Ascending aorta (tissue), 2 donors: ENCODE data around the gene CHMP6. TPM values are rescaled to one million over a fixed set of nuclear protein-coding genes. Genes with fewer than 3 reads are reported as not detected.

Experiments
- DNase-seq, 2 donors: peaks; one replicate each; pipeline ENCODE4 v3.0.0-alpha.2; 2019; ENCODE audit warnings: low spot score in 2 of 2
- H3K27ac ChIP-seq, 2 donors: fragments of 200-600 bp; sonication (generic); one replicate each; pipeline ENCODE4 v1.5.1; 2016 to 2017; ENCODE audit warnings: mild to moderate bottlenecking in 1 of 2
- H3K27me3 ChIP-seq: fragments of 200-600 bp; sonication (generic); one replicate; pipeline ENCODE4 v1.5.1; 2017
- H3K36me3 ChIP-seq, 2 donors: fragments of 200-600 bp; sonication (generic); one replicate each; pipeline ENCODE4 v1.5.1; 2016
- H3K4me1 ChIP-seq, 2 donors: fragments of 200-600 bp; sonication (generic); one replicate each; pipeline ENCODE4 v1.5.1; 2016 to 2017; ENCODE audit warnings: mild to moderate bottlenecking in 1 of 2
- H3K4me3 ChIP-seq, 2 donors: fragments of 200-600 bp; sonication (generic); one replicate each; pipeline ENCODE4 v1.5.1; 2016 to 2017; ENCODE audit warnings: mild to moderate bottlenecking in 1 of 2
- H3K9me3 ChIP-seq, 2 donors: fragments of 200-600 bp; sonication (generic); one replicate each; pipeline ENCODE4 v1.5.1; 2016
- CTCF ChIP-seq, 3 experiments: fragments of 200-600 bp in 2 of 3; fragments of 450-650 bp in 1 of 3; sonication (generic) in 2 of 3; IDR thresholded peaks; one replicate each; pipeline ENCODE4 v1.5.1; 2016 to 2019; ENCODE audit warnings: antibody characterized with exemption in 3 of 3, mild to moderate bottlenecking in 1 of 3, moderate library complexity in 1 of 3
- intact Hi-C: fragments of 100-400 bp; cut with DNase I; formaldehyde crosslinking; loops from one replicate; pipeline ENCODE4 v1.15.1; 2023
- total RNA-seq: library from RNA; depleted of rRNA; stranded (reverse); fragments of >200 nt; gene quantifications from one replicate; pipeline ENCODE4 v1.1.0, GENCODE V29; 2016

CHMP6 gene
- total RNA-seq, 1 donor from 2014 or later = 32.1 TPM

- H3K4me3 ChIP-seq = no peak overlapping the region
- H3K9me3 ChIP-seq = no peaks in the 10 kb centered on the region
- H3K27ac ChIP-seq = no peak overlapping the region
- TF ChIP-seq CTCF (IDR thresholded peaks at IDR 0.05) = no peak
- peaks cover 10% of the 10 kb centered on the region for H3K27me3 ChIP-seq
- H3K4me1 ChIP-seq = peaks cover 7 to 10% of the 10 kb centered on the region in 2 donors
- peaks cover 52 to 53% of the 10 kb centered on the region in 2 donors for H3K36me3 ChIP-seq
- intact Hi-C loops = no loop called here
- DNase-seq = no peak
Measured at GRCh38 chr17:80999536-81000333, 8.1 kb downstream of the CHMP6 start.

GRCh38 chr17:81000334-81000630 is 8.6 kb downstream of the CHMP6 start:
- peaks cover 10% of the 10 kb centered on the region for H3K27me3 ChIP-seq
- DNase-seq = no peak
- no peak overlapping the region for H3K27ac ChIP-seq
- no peaks in the 10 kb centered on the region for H3K9me3 ChIP-seq
- peaks cover 48 to 50% of the 10 kb centered on the region in 2 donors for H3K36me3 ChIP-seq
- H3K4me1 ChIP-seq = peaks cover 7 to 10% of the 10 kb centered on the region in 2 donors
- TF ChIP-seq CTCF (IDR thresholded peaks at IDR 0.05) = no peak
- H3K4me3 ChIP-seq = no peak overlapping the region
- intact Hi-C loops = no loop called here

GRCh38 chr17:81000631-81001357 is 9.2 kb downstream of the CHMP6 start:
- peaks cover 7 to 10% of the 10 kb centered on the region in 2 donors for H3K4me1 ChIP-seq
- H3K27me3 ChIP-seq = peaks cover 10% of the 10 kb centered on the region
- H3K36me3 ChIP-seq = peaks cover 43 to 45% of the 10 kb centered on the region in 2 donors
- no peak overlapping the region for H3K27ac ChIP-seq
- H3K4me3 ChIP-seq = no peak overlapping the region
- intact Hi-C loops = no loop called here
- H3K9me3 ChIP-seq = no peaks in the 10 kb centered on the region
- no peak for DNase-seq
- no peak for TF ChIP-seq CTCF (IDR thresholded peaks at IDR 0.05)

- Histone ChIP-seq H3K27ac (no peak overlapping the region), H3K27me3 (peaks cover 10% of the 10 kb centered on the region), H3K4me1 (peaks cover 7 to 10% of the 10 kb centered on the region in 2 donors), H3K9me3 (no peaks in the 10 kb centered on the region), H3K4me3 (no peak overlapping the region), H3K36me3 (peaks cover 31 to 33% of the 10 kb centered on the region in 2 donors)
- intact Hi-C loops = no loop called here
- no peak for DNase-seq
- no peak for TF ChIP-seq CTCF (IDR thresholded peaks at IDR 0.05)
Measured at GRCh38 chr17:81002013-81002384, 10.4 kb downstream of the CHMP6 start.

GRCh38 chr17:81002409-81003361 is 11.0 kb downstream of the CHMP6 start:
- Histone ChIP-seq H3K36me3 (peaks cover 24 to 27% of the 10 kb centered on the region in 2 donors), H3K27ac (no peak overlapping the region), H3K27me3 (peaks cover 10% of the 10 kb centered on the region), H3K4me1 (peaks cover 7 to 10% of the 10 kb centered on the region in 2 donors), H3K4me3 (no peak overlapping the region), H3K9me3 (no peaks in the 10 kb centered on the region)
- DNase-seq = no peak
- no peak for TF ChIP-seq CTCF (IDR thresholded peaks at IDR 0.05)
- intact Hi-C loops = no loop called here
